Activated CD4-positive, alpha-beta T cell treated with anti-CD3 and anti-CD28 coated beads for 4 hours (primary cell): ENCODE measurements around the gene OR4F6.

ENCODE experiments used
- DNase-seq, 2 donors: peaks; one replicate each; pipeline ENCODE4 v3.0.0-alpha.2; 2020

The OR4F6 gene

DNA sequence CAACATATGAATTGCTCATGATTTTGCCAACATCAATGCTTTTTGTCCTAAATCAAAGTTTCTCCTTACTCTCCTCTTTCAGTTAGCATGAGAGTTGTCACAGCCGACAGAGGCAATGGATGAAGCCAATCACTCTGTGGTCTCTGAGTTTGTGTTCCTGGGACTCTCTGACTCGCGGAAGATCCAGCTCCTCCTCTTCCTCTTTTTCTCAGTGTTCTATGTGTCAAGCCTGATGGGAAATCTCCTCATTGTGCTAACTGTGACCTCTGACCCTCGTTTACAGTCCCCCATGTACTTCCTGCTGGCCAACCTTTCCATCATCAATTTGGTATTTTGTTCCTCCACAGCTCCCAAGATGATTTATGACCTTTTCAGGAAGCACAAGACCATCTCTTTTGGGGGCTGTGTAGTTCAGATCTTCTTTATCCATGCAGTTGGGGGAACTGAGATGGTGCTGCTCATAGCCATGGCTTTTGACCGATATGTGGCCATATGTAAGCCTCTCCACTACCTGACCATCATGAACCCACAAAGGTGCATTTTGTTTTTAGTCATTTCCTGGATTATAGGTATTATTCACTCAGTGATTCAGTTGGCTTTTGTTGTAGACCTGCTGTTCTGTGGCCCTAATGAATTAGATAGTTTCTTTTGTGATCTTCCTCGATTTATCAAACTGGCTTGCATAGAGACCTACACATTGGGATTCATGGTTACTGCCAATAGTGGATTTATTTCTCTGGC is 2.5 kb downstream of the OR4F6 start:
- DNase-seq: no peak

DNA sequence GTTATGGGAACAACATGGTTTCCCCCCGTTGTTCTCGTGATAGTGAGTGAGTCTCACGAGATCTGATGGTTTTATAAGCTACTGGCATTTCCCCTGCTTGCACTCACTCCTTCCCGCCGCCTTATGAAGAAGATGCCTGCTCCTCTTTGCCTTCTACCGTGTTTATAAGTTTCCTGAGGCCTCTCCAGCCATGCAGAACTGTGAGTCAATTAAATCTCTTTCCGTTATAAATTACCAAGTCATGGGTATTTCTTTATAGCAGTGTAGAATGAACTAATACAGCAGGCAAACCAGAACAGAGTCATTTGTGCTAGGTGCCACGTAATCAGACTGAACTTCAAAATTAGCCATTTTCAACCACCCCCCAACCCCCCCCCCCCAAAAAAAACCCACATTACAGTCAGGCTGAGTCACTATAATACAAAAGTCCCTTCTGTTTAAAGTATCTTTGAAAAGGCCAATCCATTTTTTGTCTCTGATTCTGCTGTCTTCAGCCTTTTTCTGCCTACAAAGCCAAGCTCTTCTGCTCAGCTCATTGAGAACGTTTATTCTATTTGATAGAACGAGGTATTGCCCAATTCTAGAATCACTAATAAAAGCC is 4.1 kb downstream of the OR4F6 start:
- no peak for DNase-seq

DNA sequence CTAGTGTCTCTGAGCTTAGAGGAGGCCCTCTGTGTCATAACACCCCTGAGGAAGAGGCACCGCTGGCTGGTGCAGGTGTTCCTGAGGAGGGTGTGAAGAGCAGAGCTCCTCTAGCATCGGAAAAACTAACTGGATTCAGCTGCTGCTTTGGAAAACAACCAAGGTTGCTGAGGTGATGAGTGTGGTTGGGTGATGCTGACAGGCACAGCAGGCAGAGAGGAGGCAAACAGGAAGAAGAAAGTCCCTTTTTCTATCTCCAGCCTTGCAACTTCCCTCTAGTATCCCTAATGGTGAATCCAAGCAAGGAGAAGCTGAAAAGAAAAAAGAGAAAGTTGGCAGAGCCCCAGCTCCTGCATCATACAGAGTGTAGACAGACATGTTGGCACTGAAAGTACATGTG is 4.9 kb downstream of the OR4F6 start:
- no peak for DNase-seq

DNA sequence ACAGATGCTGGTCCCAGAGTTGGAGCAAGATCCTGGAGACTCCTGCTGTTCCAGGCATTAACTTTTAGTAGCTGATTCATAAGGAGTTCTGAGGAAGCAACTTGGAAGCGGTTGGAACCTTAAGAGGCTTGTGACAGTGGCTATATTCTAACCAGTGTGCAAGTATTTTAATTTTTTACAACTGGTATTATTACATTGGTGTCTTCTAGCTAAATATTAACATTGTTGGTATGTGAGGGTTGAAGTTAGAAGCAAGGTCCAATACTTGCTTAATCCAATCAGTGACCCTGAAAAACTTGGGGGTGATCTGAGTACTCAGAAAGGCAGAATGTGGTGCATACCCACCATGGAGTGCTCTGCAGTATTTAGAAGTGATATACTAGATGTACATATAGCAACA is 7.1 kb downstream of the OR4F6 start:
- DNase-seq: no peak

DNA sequence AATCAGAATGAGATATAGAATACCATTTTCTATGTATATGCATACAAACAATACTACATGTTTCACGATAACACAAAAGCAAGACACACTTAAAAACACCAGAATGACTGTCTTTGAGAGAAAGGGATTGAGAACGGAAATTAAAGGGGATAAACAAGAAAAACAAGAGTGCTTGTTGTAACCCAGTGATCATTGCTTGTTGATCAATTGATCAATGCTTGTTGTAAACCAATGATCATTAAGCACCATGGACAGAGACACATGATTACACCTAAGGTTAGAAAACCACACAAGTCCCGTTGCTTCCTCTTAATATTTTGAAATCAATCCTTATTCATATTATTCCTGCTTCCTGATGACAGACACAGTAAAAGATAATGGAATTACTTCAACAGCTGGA is 7.6 kb downstream of the OR4F6 start:
- DNase-seq: no peak

DNA sequence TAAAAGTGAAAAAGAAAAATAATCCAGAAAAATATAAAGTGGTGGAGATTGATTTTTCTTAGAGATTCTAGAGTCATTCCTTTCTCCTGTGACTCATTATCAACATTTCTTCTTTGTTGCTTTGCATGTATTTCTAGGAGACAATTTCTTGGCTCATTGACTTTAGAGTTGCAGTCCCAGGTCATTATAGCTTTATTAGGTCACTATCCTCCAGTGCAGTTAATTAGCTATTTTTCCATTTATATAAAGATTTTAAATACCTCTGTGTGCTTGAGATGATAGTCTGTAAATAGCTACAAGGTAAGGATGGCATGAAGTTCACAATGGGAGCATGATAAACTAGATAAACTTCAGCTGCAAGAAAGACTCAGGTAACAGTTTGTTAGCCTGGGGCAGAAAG is 8.6 kb downstream of the OR4F6 start, which contains the start of gene OR4F15:
OR4F15 (plus strand) TSS at position 301 of the 400 bp plus-strand sequence. CDS start 5,985 bp downstream, outside the sequence.
- DNase-seq: no peak

DNA sequence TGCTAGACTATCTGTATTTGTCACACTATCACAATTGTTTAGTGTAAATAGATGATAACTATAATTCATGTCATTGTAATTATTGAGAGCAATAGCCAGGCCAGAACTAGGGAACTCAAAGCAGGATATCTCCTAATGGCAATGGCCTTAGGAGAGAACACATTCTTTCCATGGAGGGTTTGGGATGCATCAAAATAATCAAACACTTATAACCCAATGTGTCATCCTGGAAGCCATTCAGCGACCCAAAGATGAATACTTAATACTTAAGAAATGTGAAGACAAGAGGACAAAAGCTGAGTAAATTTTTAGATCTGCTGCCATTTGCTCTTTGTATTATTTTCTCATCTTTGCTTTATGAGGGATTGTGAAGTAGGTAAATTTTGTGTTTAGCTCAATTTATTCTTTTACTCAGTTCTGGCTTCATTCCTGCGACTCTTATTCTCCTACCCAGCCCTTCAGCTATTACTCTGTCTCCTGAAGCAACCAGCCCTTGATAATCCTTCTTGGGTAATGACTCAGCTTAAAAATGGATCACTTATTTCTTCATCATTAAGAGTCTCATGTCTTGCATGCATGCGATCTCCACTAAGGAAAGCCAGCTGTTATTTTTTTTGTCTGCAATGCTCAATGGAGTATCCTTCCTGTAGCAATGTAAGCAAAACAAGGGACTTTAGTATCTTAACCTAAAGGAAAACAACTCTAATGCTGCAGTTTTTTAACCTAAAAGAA is 10.7 kb downstream of the OR4F6 start:
- no peak for DNase-seq

DNA sequence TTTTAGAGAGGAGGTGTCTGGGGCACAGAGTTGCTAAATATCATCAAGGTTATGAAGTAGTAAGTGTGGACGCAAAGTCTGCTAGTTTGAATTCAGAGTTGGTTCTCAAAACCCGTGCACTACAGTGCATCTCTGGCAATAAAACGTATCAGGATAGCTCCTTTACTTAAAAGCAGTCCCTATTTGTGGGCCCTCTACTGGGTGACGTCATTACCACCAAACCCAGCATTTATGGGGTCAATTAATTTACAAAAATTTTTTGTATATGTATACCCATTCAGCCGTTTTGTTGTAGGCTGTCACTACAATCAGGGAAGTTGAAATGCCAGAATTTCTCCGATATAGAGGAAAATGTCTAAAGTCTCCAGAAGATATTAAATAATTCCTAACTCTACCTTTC is 17.5 kb downstream of the OR4F6 start:
- no peak for DNase-seq

DNA sequence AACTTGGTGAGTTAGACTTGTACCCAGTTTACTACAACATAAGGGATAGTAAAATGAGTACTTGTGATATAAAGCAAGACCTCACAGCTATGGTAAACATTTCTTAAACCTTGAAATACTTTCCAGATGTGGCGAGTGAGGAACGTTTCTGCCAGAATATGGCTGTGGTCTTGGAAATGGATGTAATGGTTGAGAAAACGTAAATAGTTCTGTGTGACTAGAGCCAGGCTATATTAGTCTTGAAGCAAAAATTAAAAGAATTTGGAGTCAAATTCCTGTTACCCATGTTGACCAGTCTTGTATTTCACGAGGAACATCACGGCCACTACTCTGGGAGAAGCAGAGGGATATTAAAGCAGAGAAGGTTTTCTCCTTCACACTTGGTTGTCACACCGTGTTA is 23.9 kb downstream of the OR4F6 start:
- no peak for DNase-seq

DNA sequence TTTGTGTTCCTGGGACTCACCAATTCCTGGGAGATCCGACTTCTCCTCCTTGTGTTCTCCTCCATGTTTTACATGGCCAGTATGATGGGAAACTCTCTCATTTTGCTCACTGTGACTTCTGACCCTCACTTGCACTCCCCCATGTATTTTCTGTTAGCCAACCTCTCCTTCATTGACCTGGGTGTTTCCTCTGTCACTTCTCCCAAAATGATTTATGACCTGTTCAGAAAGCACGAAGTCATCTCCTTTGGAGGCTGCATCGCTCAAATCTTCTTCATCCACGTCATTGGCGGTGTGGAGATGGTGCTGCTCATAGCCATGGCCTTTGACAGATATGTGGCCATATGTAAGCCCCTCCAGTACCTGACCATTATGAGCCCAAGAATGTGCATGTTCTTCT is 25.5 kb downstream of the OR4F6 start:
- no peak for DNase-seq

DNA sequence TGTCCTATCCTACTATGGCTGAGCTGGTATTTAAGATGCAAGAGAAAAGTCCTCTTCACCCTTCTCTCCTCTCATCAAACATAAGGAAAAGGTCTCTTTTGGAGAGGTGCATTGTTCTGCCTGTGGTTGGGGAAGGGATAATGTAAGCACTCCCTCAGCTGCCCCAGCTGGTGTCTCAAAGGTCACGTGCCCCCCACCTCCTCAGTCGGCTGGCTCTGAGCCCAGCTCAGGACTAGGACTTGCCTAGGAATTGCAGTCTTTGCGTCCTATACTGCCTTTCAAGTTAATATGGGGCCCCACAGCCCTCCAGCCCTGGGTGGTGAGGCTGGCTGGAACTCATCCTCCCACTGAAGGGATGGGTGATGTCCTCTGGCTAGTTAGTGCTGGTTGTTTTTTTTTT is 38.3 kb downstream of the OR4F6 start:
- no peak for DNase-seq

DNA sequence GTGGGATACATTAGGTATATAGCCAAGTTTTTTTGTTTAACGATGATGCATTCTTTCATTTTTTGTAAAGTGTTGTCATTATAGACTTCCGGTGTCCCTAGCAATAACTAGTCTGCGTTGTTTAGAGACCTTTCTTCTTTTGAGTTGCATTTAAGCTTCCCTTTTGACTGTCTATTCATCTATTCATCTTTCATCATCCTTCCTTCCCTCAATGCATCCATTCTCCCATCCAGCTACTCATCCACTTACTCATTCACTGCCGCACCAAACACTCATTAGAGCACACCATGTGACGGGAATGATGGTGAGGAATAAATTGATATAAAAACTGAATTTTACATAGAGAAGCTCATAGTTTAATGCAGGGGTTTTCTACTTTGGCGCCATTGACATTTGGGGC is 41.6 kb downstream of the OR4F6 start:
- no peak for DNase-seq

DNA sequence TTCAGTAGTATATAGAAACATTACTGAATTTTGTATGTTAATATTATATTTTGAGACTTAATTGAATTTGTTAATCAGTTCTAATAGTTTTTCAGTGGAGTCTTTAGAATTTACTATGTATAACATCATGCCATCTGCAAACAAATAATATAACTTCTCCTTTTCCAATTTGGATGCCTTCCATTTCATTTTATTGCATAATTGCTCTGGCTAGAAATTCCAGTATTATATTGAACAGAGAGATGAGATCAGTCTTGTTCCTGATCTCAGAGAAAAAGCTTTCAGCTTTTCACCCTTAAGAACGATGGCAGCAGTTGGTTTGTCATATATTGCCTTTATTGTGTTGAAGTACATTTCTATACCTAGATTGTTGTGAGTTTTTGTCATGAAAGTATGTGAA is 49.0 kb downstream of the OR4F6 start:
- no peak for DNase-seq
